ENCODE measurements around the gene PPARGC1A.

DNA sequence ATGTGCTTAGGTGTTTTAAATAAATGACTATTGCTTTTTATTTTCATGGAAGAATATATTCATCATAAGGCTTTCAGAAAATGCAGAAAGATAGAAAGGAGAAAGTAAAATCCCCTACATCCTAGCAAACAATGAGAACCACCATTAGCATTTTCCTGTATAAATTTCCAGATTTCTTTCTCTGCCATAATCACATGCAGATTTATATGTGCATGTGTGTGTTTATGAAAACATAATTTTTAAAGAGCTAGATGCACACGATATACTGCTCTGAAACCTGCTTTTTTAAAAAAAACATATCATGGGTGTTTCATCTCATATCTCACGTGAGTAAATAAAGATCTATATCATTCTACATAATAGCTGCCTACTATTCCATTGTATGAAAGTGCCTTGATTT, 26.4 kb upstream of the PPARGC1A start:
- TF ChIP-seq, protein P1, sequence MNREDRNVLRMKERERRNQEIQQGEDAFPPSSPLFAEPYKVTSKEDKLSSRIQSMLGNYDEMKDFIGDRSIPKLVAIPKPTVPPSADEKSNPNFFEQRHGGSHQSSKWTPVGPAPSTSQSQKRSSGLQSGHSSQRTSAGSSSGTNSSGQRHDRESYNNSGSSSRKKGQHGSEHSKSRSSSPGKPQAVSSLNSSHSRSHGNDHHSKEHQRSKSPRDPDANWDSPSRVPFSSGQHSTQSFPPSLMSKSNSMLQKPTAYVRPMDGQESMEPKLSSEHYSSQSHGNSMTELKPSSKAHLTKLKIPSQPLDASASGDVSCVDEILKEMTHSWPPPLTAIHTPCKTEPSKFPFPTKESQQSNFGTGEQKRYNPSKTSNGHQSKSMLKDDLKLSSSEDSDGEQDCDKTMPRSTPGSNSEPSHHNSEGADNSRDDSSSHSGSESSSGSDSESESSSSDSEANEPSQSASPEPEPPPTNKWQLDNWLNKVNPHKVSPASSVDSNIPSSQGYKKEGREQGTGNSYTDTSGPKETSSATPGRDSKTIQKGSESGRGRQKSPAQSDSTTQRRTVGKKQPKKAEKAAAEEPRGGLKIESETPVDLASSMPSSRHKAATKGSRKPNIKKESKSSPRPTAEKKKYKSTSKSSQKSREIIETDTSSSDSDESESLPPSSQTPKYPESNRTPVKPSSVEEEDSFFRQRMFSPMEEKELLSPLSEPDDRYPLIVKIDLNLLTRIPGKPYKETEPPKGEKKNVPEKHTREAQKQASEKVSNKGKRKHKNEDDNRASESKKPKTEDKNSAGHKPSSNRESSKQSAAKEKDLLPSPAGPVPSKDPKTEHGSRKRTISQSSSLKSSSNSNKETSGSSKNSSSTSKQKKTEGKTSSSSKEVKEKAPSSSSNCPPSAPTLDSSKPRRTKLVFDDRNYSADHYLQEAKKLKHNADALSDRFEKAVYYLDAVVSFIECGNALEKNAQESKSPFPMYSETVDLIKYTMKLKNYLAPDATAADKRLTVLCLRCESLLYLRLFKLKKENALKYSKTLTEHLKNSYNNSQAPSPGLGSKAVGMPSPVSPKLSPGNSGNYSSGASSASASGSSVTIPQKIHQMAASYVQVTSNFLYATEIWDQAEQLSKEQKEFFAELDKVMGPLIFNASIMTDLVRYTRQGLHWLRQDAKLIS (CRISPR knock-in tag; IDR thresholded peaks at IDR 0.05; ENCODE audit: borderline replicate concordance) = no peak
- TF ChIP-seq, protein P2, sequence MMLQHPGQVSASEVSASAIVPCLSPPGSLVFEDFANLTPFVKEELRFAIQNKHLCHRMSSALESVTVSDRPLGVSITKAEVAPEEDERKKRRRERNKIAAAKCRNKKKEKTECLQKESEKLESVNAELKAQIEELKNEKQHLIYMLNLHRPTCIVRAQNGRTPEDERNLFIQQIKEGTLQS (CRISPR knock-in tag; conservative IDR thresholded peaks at IDR 0.05) = no peak
- no peak for TF ChIP-seq CTCF (IDR thresholded peaks at IDR 0.05)
- no peak for TF ChIP-seq FOXK1 (CRISPR knock-in tag; IDR thresholded peaks at IDR 0.05)
